Kidney epithelial cell (primary cell): ENCODE results near the gene SLC7A9. TPM values are rescaled to one million over a fixed set of nuclear protein-coding genes. Genes with fewer than 3 reads are reported as not detected.

ENCODE experiments used
- DNase-seq: peaks from one replicate; pipeline ENCODE4 v3.0.0-alpha.2; 2010; ENCODE audit warnings: low read depth
- H3K27me3 ChIP-seq: 2 replicates; pipeline ENCODE4 v1.6.0; 2011; ENCODE audit warnings: low read length; ENCODE audit not compliant: control insufficient read depth, insufficient read depth
- H3K36me3 ChIP-seq: 2 replicates; pipeline ENCODE4 v1.5.1; 2011; ENCODE audit warnings: low read length; ENCODE audit not compliant: control insufficient read depth, insufficient read depth
- H3K4me3 ChIP-seq: 2 replicates; pipeline ENCODE4 v1.5.1; 2011; ENCODE audit warnings: low read depth, mild to moderate bottlenecking, control low read depth, low read length
- total RNA-seq: library from RNA; depleted of rRNA; stranded (reverse); fragments of >200 nt; gene quantifications from 2 replicates; pipeline ENCODE4 v1.2.3, GENCODE V29; 2015
- TF ChIP-seq, protein P1 (sequence below): IDR thresholded peaks from 2 replicates; pipeline ENCODE4 v1.5.1; 2011; ENCODE audit warnings: mild to moderate bottlenecking, moderate library complexity, low read length, control low read depth, inconsistent platforms; ENCODE audit not compliant: insufficient read depth, poor library complexity, severe bottlenecking

Gene SLC7A9
- total RNA-seq, 1 donor from 2014 or later = not detected

GRCh38 chr19:32876236-32876918, 6.8 kb upstream of the SLC7A9 start:
- Histone ChIP-seq H3K27me3 (no peaks in the 10 kb centered on the region), H3K4me3 (no peak overlapping the region), H3K36me3 (peaks cover 2% of the 10 kb centered on the region)
- DNase-seq = no peak
- TF ChIP-seq, protein P1, sequence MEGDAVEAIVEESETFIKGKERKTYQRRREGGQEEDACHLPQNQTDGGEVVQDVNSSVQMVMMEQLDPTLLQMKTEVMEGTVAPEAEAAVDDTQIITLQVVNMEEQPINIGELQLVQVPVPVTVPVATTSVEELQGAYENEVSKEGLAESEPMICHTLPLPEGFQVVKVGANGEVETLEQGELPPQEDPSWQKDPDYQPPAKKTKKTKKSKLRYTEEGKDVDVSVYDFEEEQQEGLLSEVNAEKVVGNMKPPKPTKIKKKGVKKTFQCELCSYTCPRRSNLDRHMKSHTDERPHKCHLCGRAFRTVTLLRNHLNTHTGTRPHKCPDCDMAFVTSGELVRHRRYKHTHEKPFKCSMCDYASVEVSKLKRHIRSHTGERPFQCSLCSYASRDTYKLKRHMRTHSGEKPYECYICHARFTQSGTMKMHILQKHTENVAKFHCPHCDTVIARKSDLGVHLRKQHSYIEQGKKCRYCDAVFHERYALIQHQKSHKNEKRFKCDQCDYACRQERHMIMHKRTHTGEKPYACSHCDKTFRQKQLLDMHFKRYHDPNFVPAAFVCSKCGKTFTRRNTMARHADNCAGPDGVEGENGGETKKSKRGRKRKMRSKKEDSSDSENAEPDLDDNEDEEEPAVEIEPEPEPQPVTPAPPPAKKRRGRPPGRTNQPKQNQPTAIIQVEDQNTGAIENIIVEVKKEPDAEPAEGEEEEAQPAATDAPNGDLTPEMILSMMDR = no peak

- no peak for DNase-seq
- Histone ChIP-seq H3K27me3 (no peaks in the 10 kb centered on the region), H3K4me3 (no peak overlapping the region), H3K36me3 (peaks cover 2% of the 10 kb centered on the region)
- TF ChIP-seq, protein P1 = no peak
Observed at GRCh38 chr19:32875428-32875827, 5.9 kb upstream of the SLC7A9 start.

DNA sequence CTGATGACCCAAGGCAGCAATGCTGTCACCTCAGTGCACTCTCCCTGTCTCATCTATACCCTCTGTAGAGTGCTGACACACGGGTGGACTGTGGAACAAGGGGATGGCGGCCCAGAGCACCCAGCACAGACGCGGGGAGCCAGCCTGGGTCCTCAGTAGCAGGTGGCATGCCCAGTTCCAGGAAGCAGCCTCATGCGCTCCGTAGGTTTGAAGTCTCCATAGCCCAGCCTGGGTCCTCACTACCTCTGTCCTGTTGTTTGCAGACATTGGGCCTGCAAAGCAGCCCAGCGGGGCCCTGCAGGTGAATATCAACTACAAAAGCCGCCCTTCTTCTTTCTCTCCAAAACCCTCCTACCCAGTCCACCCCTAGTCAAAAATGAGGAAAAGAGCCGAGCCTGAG, 5.0 kb upstream of the SLC7A9 start:
- Histone ChIP-seq H3K27me3 (no peaks in the 10 kb centered on the region), H3K4me3 (no peak overlapping the region), H3K36me3 (peaks cover 2% of the 10 kb centered on the region)
- TF ChIP-seq, protein P1 = no peak
- DNase-seq = no peak

DNA sequence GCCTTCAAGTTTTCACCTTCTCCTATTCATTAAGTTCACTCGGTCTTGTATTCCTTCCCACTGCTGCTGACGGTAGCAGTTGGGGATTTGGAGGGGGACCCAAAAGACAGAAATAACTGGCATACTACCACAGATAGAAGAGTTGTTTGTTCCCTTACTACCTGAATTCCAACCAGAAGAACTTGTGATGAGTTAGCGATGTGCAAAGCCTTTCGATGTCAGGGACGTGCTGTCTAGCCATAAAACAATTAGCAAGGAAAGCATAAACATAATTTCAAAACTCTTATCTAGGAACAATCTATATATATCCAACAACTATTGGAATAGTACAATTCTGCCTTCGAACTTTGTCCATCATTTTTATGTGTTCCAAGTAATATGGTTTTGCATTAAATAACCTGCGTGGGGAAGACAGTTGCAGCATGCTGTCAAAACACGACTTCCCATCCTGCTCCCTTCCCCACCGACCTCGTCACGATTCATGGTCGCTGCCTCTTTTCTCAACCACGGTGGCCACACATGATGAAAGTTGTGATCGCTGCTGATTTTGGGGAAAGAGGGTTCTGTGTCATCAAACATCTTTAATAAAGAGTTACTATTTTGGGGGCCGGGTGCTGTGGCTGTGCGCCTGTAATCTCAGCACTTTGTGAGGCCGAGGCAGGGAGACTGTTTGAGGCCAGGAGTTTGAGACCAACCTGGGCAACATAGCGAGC, 3.8 kb upstream of the SLC7A9 start:
- no peak overlapping the region for H3K4me3 ChIP-seq
- TF ChIP-seq, protein P1 = no peak

GRCh38 chr19:32872391-32872790, 2.8 kb upstream of the SLC7A9 start:
- Histone ChIP-seq H3K27me3 (no peaks in the 10 kb centered on the region), H3K36me3 (no peaks in the 10 kb centered on the region), H3K4me3 (no peak overlapping the region)
- TF ChIP-seq, protein P1 = no peak
- DNase-seq = no peak

More for the DNA sequence above, 3.8 kb upstream of the SLC7A9 start:
- no peaks in the 10 kb centered on the region for H3K27me3 ChIP-seq
- no peak for DNase-seq
- peaks cover under 1% of the 10 kb centered on the region for H3K36me3 ChIP-seq
